ENCODE results near the gene RARB.

DNA sequence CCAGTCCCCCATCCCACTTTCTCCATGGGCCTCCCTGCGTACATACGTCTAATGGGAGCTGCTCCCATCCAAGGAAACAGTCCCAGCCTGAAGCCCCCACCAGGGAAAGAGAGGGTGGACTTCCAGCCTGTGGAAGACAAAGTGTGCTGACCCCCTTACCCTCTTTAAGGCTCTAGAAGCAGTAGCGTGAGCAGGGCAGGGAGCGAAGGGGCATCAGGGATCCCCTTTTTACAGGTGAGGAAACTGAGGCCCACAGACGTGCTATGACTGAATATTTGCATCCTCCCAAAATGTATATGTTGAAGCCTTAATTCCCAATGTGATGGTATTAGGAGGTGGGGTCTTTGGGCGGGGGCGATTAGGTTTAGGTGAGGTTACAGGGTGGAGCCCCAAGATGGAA lies 153.3 kb downstream of the RARB start:
- TF ChIP-seq, protein P1, sequence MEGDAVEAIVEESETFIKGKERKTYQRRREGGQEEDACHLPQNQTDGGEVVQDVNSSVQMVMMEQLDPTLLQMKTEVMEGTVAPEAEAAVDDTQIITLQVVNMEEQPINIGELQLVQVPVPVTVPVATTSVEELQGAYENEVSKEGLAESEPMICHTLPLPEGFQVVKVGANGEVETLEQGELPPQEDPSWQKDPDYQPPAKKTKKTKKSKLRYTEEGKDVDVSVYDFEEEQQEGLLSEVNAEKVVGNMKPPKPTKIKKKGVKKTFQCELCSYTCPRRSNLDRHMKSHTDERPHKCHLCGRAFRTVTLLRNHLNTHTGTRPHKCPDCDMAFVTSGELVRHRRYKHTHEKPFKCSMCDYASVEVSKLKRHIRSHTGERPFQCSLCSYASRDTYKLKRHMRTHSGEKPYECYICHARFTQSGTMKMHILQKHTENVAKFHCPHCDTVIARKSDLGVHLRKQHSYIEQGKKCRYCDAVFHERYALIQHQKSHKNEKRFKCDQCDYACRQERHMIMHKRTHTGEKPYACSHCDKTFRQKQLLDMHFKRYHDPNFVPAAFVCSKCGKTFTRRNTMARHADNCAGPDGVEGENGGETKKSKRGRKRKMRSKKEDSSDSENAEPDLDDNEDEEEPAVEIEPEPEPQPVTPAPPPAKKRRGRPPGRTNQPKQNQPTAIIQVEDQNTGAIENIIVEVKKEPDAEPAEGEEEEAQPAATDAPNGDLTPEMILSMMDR (conservative IDR thresholded peaks at IDR 0.05), result no peak
- no peak for TF ChIP-seq ZFX (IDR thresholded peaks at IDR 0.05)
